Muscle layer of duodenum (tissue), 2 donors: ENCODE data around the gene ZNF502.

Experiments used
- H3K27ac ChIP-seq: one replicate; pipeline ENCODE4 v1.7.0; 2013; ENCODE audit warnings: mild to moderate bottlenecking, low read length
- H3K27me3 ChIP-seq: one replicate; pipeline ENCODE4 v1.7.0; 2013; ENCODE audit warnings: low read depth, mild to moderate bottlenecking, control low read depth, low read length
- H3K36me3 ChIP-seq, 2 donors: one replicate each; pipeline ENCODE4 v1.7.0; 2013; ENCODE audit warnings: low read length in 2 of 2, control low read depth in 1 of 2, mild to moderate bottlenecking in 1 of 2; ENCODE audit not compliant: insufficient read depth in 2 of 2, control insufficient read depth in 1 of 2
- H3K4me1 ChIP-seq, 2 donors: one replicate each; pipeline ENCODE4 v1.7.0; 2013; ENCODE audit warnings: low read length in 2 of 2, mild to moderate bottlenecking in 2 of 2, control low read depth in 1 of 2, moderate library complexity in 1 of 2; ENCODE audit not compliant: insufficient read depth in 2 of 2, control insufficient read depth in 1 of 2
- H3K4me3 ChIP-seq, 2 donors: one replicate each; pipeline ENCODE4 v1.7.0; 2013; ENCODE audit warnings: low read length in 2 of 2, low read depth in 1 of 2, mild to moderate bottlenecking in 1 of 2
- H3K9me3 ChIP-seq, 2 donors: one replicate each; pipeline ENCODE4 v1.7.0; 2013; ENCODE audit warnings: low read length in 2 of 2, control low read depth in 1 of 2, mild to moderate bottlenecking in 1 of 2; ENCODE audit not compliant: control insufficient read depth in 1 of 2
- donor health status: healthy.

The ZNF502 gene

DNA sequence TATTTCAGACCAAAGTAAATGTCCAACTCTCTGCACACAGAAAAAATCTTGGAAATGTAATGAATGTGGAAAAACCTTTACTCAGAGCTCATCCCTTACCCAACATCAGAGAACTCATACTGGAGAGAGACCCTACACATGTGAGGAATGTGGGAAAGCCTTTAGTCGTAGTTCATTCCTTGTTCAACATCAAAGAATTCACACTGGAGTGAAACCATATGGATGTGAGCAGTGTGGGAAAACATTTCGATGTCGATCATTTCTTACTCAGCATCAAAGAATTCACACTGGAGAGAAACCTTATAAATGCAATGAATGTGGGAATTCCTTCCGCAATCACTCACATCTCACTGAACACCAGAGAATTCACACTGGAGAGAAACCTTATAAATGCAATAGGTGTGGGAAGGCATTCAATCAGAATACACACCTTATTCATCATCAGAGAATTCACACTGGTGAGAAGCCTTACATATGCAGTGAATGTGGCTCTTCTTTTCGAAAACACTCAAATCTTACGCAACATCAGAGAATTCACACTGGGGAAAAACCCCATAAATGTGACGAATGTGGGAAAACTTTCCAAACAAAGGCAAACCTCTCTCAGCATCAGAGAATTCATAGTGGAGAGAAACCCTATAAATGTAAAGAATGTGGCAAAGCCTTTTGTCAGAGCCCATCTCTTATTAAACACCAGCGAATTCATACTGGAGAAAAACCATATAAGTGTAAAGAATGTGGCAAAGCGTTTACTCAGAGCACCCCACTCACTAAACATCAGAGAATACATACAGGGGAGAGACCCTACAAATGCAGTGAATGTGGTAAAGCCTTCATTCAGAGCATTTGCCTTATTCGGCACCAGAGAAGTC is 9.0 kb downstream of the ZNF502 start:
- Histone ChIP-seq H3K27ac (no peak overlapping the region), H3K36me3 (peaks cover 27 to 76% of the 10 kb centered on the region in 2 donors), H3K4me1 (no peaks in the 10 kb centered on the region), H3K4me3 (peak overlapping the region; percentile 41 to 53), H3K9me3 (peaks cover 66 to 90% of the 10 kb centered on the region in 2 donors), H3K27me3 (no peaks in the 10 kb centered on the region)

DNA sequence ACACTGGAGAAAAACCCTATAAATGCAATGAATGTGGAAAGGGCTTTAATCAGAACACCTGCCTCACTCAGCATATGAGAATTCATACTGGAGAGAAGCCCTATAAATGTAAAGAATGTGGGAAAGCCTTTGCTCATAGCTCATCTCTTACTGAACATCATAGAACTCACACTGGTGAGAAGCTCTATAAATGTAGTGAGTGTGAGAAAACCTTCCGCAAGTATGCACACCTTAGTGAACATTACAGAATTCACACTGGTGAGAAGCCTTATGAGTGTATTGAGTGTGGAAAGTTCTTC is 9.6 kb downstream of the ZNF502 start:
- Histone ChIP-seq H3K4me3 (peak overlapping the region; percentile 41 to 53), H3K27me3 (no peaks in the 10 kb centered on the region), H3K4me1 (no peaks in the 10 kb centered on the region), H3K9me3 (peaks cover 63 to 88% of the 10 kb centered on the region in 2 donors), H3K36me3 (peaks cover 27 to 70% of the 10 kb centered on the region in 2 donors), H3K27ac (no peak overlapping the region)

DNA sequence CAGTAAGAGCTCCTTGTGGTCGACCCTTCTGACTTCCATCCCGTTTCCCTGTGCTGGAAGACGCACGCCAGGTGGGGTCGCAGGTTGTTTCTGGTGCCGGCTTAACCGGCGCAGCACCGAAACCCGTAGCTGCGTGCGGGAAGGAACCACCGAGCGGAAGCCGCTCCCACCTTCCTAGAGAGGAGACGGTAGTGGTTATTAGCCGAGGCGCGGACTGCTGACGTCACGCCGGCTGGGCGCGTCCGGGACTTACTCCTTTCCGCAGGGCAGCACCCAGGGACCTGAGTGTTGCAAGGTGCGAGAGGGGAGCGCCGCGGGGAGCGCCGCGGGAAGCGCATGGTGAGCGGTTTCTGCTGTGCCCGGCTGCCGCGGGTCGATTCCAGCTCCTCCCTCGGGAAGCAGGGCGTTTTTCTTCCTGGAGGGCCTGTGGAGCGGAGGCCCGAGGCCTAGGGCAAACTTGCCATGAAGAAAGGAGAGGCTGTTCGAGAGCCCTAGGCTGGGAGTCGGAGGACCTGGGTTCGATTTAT is 17.0 kb downstream of the ZNF502 start, which contains the start of gene ZNF501:
ZNF501 (plus strand) TSS at position 252 of the 527 bp plus-strand sequence. CDS start 4,787 bp downstream, outside the sequence.
- Histone ChIP-seq H3K27me3 (no peaks in the 10 kb centered on the region), H3K4me3 (peak within 1 kb of the TSS; percentile 85 to 99), H3K27ac (no peak within 1 kb of the TSS), H3K36me3 (peaks cover 17 to 43% of the 10 kb centered on the region in 2 donors), H3K9me3 (peaks cover 55 to 57% of the 10 kb centered on the region in 2 donors), H3K4me1 (peaks cover 0 to 14% of the 10 kb centered on the region in 2 donors)

GRCh38 chr3:44734646-44735168 is 22.2 kb downstream of the ZNF502 start:
- no peak overlapping the region for H3K27ac ChIP-seq
- peak overlapping the region; percentile 24 to 99 for H3K4me3 ChIP-seq
- peaks cover 21 to 71% of the 10 kb centered on the region in 2 donors for H3K36me3 ChIP-seq
- H3K27me3 ChIP-seq: no peaks in the 10 kb centered on the region
- H3K9me3 ChIP-seq: peaks cover 70 to 76% of the 10 kb centered on the region in 2 donors
- H3K4me1 ChIP-seq: peaks cover 0 to 4% of the 10 kb centered on the region in 2 donors

GRCh38 chr3:44761101-44761423 is 48.6 kb downstream of the ZNF502 start:
- peaks cover 0 to 15% of the 10 kb centered on the region in 2 donors for H3K36me3 ChIP-seq
- peaks cover 0 to 3% of the 10 kb centered on the region in 2 donors for H3K9me3 ChIP-seq
- peak overlapping the region; percentile 86 for H3K27ac ChIP-seq
- H3K4me1 ChIP-seq: peaks cover 0 to 16% of the 10 kb centered on the region in 2 donors
- H3K4me3 ChIP-seq: peak overlapping the region; percentile 96 to 97
- no peaks in the 10 kb centered on the region for H3K27me3 ChIP-seq

- H3K27ac ChIP-seq: peak within 1 kb of the TSS; percentile 86
- H3K36me3 ChIP-seq: peaks cover 0 to 15% of the 10 kb centered on the region in 2 donors
- peaks cover 0 to 3% of the 10 kb centered on the region in 2 donors for H3K9me3 ChIP-seq
- H3K4me3 ChIP-seq: peak within 1 kb of the TSS; percentile 96 to 97
- H3K4me1 ChIP-seq: peaks cover 0 to 16% of the 10 kb centered on the region in 2 donors
- H3K27me3 ChIP-seq: no peaks in the 10 kb centered on the region
These were observed 49.1 kb downstream of the ZNF502 start, which contains the start of the genes KIAA1143 and KIF15 for GRCh38 chr3:44761424-44762169. KIAA1143 (minus strand) TSS chr3:44761619; CDS start chr3:44761602, 17 bp downstream. KIF15 (plus strand) TSS chr3:44761794; CDS start chr3:44761866, 72 bp downstream.

- H3K36me3 ChIP-seq: peaks cover 0 to 15% of the 10 kb centered on the region in 2 donors
- peaks cover 0 to 3% of the 10 kb centered on the region in 2 donors for H3K9me3 ChIP-seq
- no peak overlapping the region for H3K27ac ChIP-seq
- H3K4me3 ChIP-seq: peak overlapping the region; percentile 96 to 97
- peaks cover 0 to 16% of the 10 kb centered on the region in 2 donors for H3K4me1 ChIP-seq
- no peaks in the 10 kb centered on the region for H3K27me3 ChIP-seq
These were observed 49.8 kb downstream of the ZNF502 start for GRCh38 chr3:44762170-44762677.

- H3K27ac ChIP-seq: no peak overlapping the region
- peaks cover 0 to 16% of the 10 kb centered on the region in 2 donors for H3K4me1 ChIP-seq
- H3K9me3 ChIP-seq: peaks cover 0 to 3% of the 10 kb centered on the region in 2 donors
- H3K27me3 ChIP-seq: no peaks in the 10 kb centered on the region
- peaks cover 0 to 15% of the 10 kb centered on the region in 2 donors for H3K36me3 ChIP-seq
- H3K4me3 ChIP-seq: peak overlapping the region; percentile 96 to 97
These were observed 50.2 kb downstream of the ZNF502 start for GRCh38 chr3:44762690-44763089.

- Histone ChIP-seq H3K4me1 (peaks cover 0 to 16% of the 10 kb centered on the region in 2 donors), H3K27me3 (no peaks in the 10 kb centered on the region), H3K4me3 (no peak overlapping the region), H3K27ac (no peak overlapping the region), H3K9me3 (no peaks in the 10 kb centered on the region), H3K36me3 (peaks cover 0 to 1% of the 10 kb centered on the region in 2 donors)
These were observed 51.8 kb downstream of the ZNF502 start for GRCh38 chr3:44764248-44764647.

DNA sequence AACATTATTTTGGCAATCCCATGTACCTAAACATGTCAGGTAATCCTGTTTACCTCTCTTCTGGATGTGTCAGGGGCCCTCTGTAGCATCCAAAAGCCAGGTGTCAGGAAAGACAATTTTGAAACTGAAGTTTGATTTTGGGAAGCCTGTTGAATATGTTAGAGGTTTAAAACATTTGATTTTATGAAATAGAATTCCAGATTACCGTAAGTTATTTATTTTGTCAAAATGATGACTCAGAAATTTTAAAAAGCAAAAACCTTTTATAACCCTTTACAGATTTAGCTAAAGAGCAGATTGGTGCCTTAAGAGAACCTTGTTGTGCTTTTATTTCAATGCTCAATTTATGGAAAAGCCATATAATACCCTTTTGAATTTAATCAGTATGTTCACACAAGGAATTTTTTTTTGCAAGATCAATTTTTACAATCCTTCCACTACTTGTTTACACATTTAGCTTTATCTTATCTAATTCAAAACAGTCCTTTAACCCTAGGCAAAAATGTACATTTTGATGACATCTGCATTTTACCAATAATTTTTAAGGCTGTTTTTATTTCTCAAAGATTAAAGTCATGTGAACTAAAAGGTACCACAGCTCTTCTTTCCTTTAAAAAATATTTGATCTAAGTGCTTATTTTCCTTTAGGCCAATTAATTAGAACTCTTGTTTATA is 59.1 kb downstream of the ZNF502 start:
- H3K27ac ChIP-seq: no peak overlapping the region
- no peaks in the 10 kb centered on the region for H3K27me3 ChIP-seq
- no peaks in the 10 kb centered on the region for H3K4me1 ChIP-seq
- H3K9me3 ChIP-seq: peaks cover 4 to 9% of the 10 kb centered on the region in 2 donors
- no peaks in the 10 kb centered on the region for H3K36me3 ChIP-seq
- H3K4me3 ChIP-seq: no peak overlapping the region
